Measurements from ENCODE around the gene GORASP1. TPM values are rescaled to one million over a fixed set of nuclear protein-coding genes. Genes with fewer than 3 reads are reported as not detected.

GORASP1 gene
- total RNA-seq, 4 donors from 2014 or later: 32.3 to 73.4 (median 47.5) TPM

DNA sequence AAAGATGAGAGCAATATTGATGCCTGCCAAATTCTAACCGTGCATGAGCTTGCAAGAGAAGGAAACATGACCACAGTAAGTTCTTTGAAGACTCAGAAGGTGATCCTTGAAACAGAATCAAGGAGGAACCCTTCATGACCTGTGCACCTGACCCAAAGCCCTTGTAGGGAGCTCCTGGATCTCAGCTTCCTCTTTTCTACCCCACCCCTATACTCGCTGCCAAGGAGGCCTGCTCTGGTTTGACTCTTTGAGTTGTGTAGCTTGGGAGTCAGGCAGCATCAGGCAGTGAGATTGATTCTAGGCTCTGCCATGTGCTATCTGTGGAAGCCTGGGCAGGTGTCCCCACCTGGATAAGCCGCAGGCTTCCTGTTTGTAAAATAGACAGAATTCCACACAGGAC lies 10.7 kb upstream of the GORASP1 start:
- DNase-seq: no peak
- intact Hi-C loops (cut with DNase I; ENCODE audit: low total_unique reads): no loop called here
- no peak overlapping the region for H3K27ac ChIP-seq
- H3K36me3 ChIP-seq: no peaks in the 10 kb centered on the region
- no peaks in the 10 kb centered on the region for H3K4me1 ChIP-seq
- no peaks in the 10 kb centered on the region for H3K9me3 ChIP-seq
- H3K4me3 ChIP-seq: no peak overlapping the region
- TF ChIP-seq, protein P1, sequence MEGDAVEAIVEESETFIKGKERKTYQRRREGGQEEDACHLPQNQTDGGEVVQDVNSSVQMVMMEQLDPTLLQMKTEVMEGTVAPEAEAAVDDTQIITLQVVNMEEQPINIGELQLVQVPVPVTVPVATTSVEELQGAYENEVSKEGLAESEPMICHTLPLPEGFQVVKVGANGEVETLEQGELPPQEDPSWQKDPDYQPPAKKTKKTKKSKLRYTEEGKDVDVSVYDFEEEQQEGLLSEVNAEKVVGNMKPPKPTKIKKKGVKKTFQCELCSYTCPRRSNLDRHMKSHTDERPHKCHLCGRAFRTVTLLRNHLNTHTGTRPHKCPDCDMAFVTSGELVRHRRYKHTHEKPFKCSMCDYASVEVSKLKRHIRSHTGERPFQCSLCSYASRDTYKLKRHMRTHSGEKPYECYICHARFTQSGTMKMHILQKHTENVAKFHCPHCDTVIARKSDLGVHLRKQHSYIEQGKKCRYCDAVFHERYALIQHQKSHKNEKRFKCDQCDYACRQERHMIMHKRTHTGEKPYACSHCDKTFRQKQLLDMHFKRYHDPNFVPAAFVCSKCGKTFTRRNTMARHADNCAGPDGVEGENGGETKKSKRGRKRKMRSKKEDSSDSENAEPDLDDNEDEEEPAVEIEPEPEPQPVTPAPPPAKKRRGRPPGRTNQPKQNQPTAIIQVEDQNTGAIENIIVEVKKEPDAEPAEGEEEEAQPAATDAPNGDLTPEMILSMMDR (IDR thresholded peaks at IDR 0.05): no peak
- no peak for TF ChIP-seq POLR2A (IDR thresholded peaks at IDR 0.05)
- H3K27me3 ChIP-seq: no peaks in the 10 kb centered on the region

DNA sequence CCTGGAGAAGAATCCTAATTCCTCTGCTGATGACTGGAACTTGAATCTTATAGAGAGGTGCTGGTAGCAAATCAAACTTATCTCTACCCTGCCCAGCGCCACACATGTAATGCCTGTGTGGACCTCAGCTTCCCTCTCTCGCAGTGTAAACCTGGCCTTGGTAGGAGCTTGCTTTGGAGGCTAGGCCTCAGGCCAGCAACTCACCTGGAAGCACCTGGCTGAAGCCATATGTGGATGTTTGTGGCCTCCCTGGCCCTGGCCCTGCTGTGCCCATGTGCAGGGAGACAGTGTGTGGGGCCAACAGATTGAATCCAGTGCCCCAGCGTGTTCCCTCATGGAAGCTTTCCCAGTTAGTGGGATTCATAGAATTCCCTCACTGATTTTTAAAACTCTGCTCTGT lies 8.4 kb upstream of the GORASP1 start:
- Histone ChIP-seq H3K27ac (no peak overlapping the region), H3K4me3 (no peak overlapping the region), H3K4me1 (no peaks in the 10 kb centered on the region), H3K36me3 (no peaks in the 10 kb centered on the region), H3K9me3 (no peaks in the 10 kb centered on the region), H3K27me3 (no peaks in the 10 kb centered on the region)
- no peak for DNase-seq
- intact Hi-C loops (cut with DNase I; ENCODE audit: low total_unique reads): no loop called here
- no peak for TF ChIP-seq POLR2A (IDR thresholded peaks at IDR 0.05)
- TF ChIP-seq, protein P1 (IDR thresholded peaks at IDR 0.05): no peak

DNA sequence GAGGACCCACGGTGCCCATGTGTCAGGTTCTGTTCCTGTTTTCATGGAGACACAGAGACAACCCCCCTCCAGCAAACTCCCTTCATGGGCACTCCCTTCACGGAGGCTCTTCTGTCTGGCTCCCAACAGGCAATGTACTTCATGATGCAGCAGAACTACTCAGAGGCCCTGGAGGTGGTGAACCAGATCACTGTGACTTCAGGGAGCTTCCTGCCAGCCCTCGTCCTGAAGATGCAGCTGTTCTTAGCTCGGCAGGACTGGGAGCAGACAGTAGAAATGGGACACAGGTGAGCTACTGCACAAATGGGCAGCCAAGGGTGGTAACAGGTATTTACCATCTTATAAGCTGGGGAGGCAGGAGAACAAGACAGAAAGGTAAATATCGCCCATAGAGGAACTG lies 7.0 kb upstream of the GORASP1 start:
- Histone ChIP-seq H3K4me3 (no peak overlapping the region), H3K27me3 (no peaks in the 10 kb centered on the region), H3K36me3 (no peaks in the 10 kb centered on the region), H3K4me1 (no peaks in the 10 kb centered on the region), H3K9me3 (no peaks in the 10 kb centered on the region), H3K27ac (no peak overlapping the region)
- intact Hi-C loops (cut with DNase I; ENCODE audit: low total_unique reads): no loop called here
- DNase-seq: no peak
- TF ChIP-seq, protein P1 (IDR thresholded peaks at IDR 0.05): no peak
- no peak for TF ChIP-seq POLR2A (IDR thresholded peaks at IDR 0.05)

DNA sequence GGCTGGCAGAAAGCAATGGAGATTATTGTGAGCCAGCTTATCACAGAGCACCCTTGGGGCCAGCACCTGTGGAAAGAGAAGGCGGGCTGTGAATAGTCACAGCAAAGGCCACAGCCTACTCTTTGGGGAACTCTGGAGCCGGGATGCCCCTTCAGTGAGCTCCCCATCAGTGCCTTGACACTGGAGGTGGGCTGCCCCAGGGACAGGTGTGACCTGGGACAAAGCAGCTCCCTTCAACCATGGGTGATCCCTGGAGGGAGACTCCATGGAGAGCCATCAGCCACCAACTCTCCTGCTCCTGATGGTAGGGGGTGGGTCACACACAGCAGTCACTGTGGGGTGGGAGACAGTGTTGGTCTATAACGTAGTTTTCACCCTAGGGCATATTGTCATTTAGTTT lies 5.9 kb upstream of the GORASP1 start:
- H3K36me3 ChIP-seq: no peaks in the 10 kb centered on the region
- no peak for DNase-seq
- intact Hi-C loops (cut with DNase I; ENCODE audit: low total_unique reads): no loop called here
- no peaks in the 10 kb centered on the region for H3K27me3 ChIP-seq
- no peak for TF ChIP-seq POLR2A (IDR thresholded peaks at IDR 0.05)
- TF ChIP-seq, protein P1 (IDR thresholded peaks at IDR 0.05): no peak
- H3K4me1 ChIP-seq: no peaks in the 10 kb centered on the region
- no peak overlapping the region for H3K27ac ChIP-seq
- H3K9me3 ChIP-seq: no peaks in the 10 kb centered on the region
- H3K4me3 ChIP-seq: no peak overlapping the region

DNA sequence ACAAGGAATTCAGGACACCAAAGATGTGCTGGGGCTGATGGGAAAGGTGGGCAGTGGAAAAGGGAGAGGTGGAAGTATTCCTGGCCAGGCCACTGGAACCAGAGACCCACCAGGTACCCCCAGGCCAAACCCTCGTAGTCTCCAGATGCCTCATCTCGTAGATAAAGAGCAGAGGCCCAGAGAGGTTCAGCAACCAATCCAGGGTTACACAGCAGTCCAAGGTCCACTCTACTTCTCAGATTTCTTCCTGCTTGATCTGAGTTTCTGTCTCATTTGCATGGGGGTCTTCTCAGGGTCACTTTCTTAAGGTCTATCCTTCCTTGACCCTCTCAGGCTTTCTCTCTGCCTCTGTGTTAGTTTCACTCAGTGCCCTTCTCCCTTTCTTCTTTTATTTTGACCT lies 5.1 kb upstream of the GORASP1 start:
- Histone ChIP-seq H3K36me3 (no peaks in the 10 kb centered on the region), H3K27me3 (no peaks in the 10 kb centered on the region), H3K4me1 (no peaks in the 10 kb centered on the region), H3K4me3 (no peak overlapping the region), H3K9me3 (no peaks in the 10 kb centered on the region), H3K27ac (no peak overlapping the region)
- DNase-seq: no peak
- intact Hi-C loops (cut with DNase I; ENCODE audit: low total_unique reads): no loop called here
- TF ChIP-seq, protein P1 (IDR thresholded peaks at IDR 0.05): no peak
- TF ChIP-seq POLR2A (IDR thresholded peaks at IDR 0.05): no peak

All from uterus (tissue), 4 donors.